GM18519 (cell line): Measurements from ENCODE around the gene CFTR.
"Not testable (repeated sequence)": the region's sequence is repeated elsewhere in the genome, so short reads cannot be mapped to it uniquely, and the experiment has no call there.

Source experiments
- ATAC-seq: cut with Tn5 transposase; IDR thresholded peaks from one replicate; pipeline ENCODE4 v1.9.1; 2021; ENCODE audit warnings: mild to moderate bottlenecking, moderate library complexity; ENCODE audit not compliant: unreplicated experiment, low FRiP score

Gene CFTR

GRCh38 chr7:117682681-117683385 lies 203.0 kb downstream of the CFTR start:
- no peak for ATAC-seq

GRCh38 chr7:117683430-117684175 lies 203.8 kb downstream of the CFTR start:
- no peak for ATAC-seq

GRCh38 chr7:117685795-117686194 lies 206.0 kb downstream of the CFTR start:
- no peak for ATAC-seq

- no peak for ATAC-seq
Measured at GRCh38 chr7:117686311-117686935, 206.6 kb downstream of the CFTR start.

GRCh38 chr7:117688126-117688525 lies 208.3 kb downstream of the CFTR start:
- ATAC-seq, result no peak

- ATAC-seq, result no peak
Measured at GRCh38 chr7:117689406-117689805, 209.6 kb downstream of the CFTR start.

GRCh38 chr7:117690147-117690546 lies 210.3 kb downstream of the CFTR start:
- ATAC-seq, result no peak

GRCh38 chr7:117692338-117692737 lies 212.5 kb downstream of the CFTR start:
- ATAC-seq, result no peak

GRCh38 chr7:117698018-117698417 lies 218.2 kb downstream of the CFTR start:
- no peak for ATAC-seq

GRCh38 chr7:117704063-117704462 lies 224.2 kb downstream of the CFTR start:
- no peak for ATAC-seq

GRCh38 chr7:117705630-117706029 lies 225.8 kb downstream of the CFTR start:
- ATAC-seq, result no peak

- ATAC-seq, result no peak
Measured at GRCh38 chr7:117706210-117706609, 226.4 kb downstream of the CFTR start.

- no peak for ATAC-seq
Measured at GRCh38 chr7:117707080-117707479, 227.3 kb downstream of the CFTR start.

GRCh38 chr7:117708173-117708572 lies 228.3 kb downstream of the CFTR start:
- not testable (repeated sequence) for ATAC-seq

- ATAC-seq, result no peak
Measured at GRCh38 chr7:117711556-117711955, 231.7 kb downstream of the CFTR start.

- ATAC-seq, result peak; percentile 77
Measured at GRCh38 chr7:117715784-117716445, 236.1 kb downstream of the CFTR start.

GRCh38 chr7:117716707-117717299 lies 237.0 kb downstream of the CFTR start:
- no peak for ATAC-seq

GRCh38 chr7:117717357-117717756 lies 237.5 kb downstream of the CFTR start:
- no peak for ATAC-seq
